ENCODE data around the gene TSC22D4.
"Not testable (repeated sequence)": the region's sequence is repeated elsewhere in the genome, so short reads cannot be mapped to it uniquely, and the experiment has no call there.

Gene TSC22D4

DNA sequence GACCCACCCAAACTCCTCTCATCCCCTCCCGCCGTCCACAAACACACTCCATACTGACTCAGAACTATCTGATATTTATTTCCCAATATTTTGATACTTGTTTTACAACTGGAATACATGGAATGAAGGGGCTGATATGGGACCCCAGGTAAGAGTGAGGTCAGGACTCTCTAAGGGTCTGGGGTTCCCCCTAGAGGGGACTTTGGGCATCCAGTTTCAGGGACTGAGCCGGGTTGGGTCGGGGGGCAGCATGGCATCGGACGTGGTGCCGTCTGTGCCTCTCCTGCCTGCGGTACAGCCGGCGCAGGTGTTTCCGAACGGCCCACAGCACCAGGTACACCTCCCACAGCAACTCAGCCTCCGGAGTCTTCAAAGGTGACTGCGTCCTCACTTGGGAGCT lies 22.5 kb downstream of the TSC22D4 start:
- no peaks in the 10 kb centered on the region for H3K9me3 ChIP-seq
- H3K4me3 ChIP-seq = no peak overlapping the region
- no peaks in the 10 kb centered on the region for H3K36me3 ChIP-seq (replicated peaks)
- H3K4me1 ChIP-seq = no peaks in the 10 kb centered on the region
- DNase-seq (ENCODE audit: low spot score in 2 of 2) = no peak
- in situ Hi-C loops (cut with MboI; ENCODE audit: low sequenced_read_pairs) = no loop called here
- no peaks in the 10 kb centered on the region for H3K27me3 ChIP-seq (ENCODE audit: low read depth)

DNA sequence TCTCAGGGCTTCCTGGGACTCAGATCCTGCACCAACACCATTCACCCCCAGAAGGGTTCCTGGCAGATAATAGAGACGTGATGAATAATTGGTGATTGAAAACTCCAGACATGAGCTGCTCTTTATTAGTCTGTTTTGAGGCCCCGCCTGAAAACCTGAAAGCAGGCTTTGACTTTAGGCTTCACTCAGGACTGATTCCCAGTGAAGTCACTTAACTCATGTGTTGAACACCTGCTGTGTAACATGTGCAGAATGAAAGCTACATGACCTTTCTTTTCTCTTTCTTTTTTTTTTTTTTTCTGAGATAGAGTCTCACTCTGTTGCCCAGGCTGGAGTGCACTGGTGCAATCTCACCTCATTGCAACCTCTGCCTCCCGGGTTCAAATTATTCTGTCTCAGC lies 23.8 kb downstream of the TSC22D4 start:
- no peak for DNase-seq (ENCODE audit: low spot score in 2 of 2)
- Histone ChIP-seq H3K9me3 (no peaks in the 10 kb centered on the region), H3K4me1 (peaks cover 4% of the 10 kb centered on the region; the same call in 1 of the 2 replicates), H3K27me3 (ENCODE audit: low read depth) (no peaks in the 10 kb centered on the region), H3K4me3 (no peak overlapping the region), H3K36me3 (replicated peaks) (no peaks in the 10 kb centered on the region)
- in situ Hi-C loops (cut with MboI; ENCODE audit: low sequenced_read_pairs) = no loop called here

DNA sequence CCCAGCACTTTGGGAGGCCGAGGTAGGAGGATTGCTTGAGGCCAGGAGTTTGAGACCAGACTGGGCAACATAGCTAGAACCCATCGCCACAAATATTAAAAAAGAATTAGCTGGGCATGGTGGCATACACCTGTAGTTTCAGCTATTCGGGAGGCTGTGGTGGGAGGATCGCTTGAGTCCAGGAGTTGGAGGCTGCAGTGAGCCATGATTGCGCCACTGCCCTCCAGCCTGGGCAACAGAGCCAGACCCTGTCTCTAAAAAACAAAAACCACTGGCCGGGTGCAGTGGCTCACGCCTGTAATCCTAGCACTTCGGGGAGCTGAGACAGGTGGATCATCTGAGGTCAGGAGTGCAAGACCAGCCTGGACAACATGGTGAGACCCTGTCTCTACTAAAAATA lies 25.2 kb downstream of the TSC22D4 start:
- in situ Hi-C loops (cut with MboI; ENCODE audit: low sequenced_read_pairs); H3K27me3 ChIP-seq (ENCODE audit: low read depth); H3K4me3 ChIP-seq: not testable (repeated sequence)

DNA sequence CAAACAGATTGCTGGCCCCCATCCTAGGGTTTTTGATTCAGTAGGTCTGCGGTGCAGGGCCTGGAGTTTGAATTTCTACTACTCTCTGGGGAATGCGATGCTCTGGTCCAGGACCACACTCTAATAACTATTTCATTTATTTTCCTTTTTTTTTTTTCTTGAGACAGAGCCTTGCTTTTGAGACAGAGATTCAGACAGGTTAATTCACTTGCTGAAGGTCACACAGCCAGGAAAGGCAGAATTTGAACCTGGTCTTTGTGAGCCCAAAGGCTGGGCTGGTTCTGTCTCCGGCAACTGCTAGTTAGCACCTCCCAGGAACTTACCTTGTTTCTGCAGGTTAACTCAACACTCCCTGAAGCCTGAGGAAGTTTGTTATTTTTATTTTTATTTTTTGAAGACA lies 26.5 kb downstream of the TSC22D4 start:
- in situ Hi-C loops (cut with MboI; ENCODE audit: low sequenced_read_pairs) = no loop called here
- H3K36me3 ChIP-seq (replicated peaks) = no peaks in the 10 kb centered on the region
- DNase-seq (ENCODE audit: low spot score in 2 of 2) = no peak
- no peaks in the 10 kb centered on the region for H3K9me3 ChIP-seq
- no peak overlapping the region for H3K4me3 ChIP-seq
- H3K27me3 ChIP-seq (ENCODE audit: low read depth) = no peaks in the 10 kb centered on the region
- peaks cover 5% of the 10 kb centered on the region; the same call in 1 of the 2 replicates for H3K4me1 ChIP-seq

More for the DNA sequence above, 25.2 kb downstream of the TSC22D4 start:
- not testable (repeated sequence) for DNase-seq (ENCODE audit: low spot score in 2 of 2); H3K36me3 ChIP-seq (replicated peaks); H3K9me3 ChIP-seq; H3K4me1 ChIP-seq

DNA sequence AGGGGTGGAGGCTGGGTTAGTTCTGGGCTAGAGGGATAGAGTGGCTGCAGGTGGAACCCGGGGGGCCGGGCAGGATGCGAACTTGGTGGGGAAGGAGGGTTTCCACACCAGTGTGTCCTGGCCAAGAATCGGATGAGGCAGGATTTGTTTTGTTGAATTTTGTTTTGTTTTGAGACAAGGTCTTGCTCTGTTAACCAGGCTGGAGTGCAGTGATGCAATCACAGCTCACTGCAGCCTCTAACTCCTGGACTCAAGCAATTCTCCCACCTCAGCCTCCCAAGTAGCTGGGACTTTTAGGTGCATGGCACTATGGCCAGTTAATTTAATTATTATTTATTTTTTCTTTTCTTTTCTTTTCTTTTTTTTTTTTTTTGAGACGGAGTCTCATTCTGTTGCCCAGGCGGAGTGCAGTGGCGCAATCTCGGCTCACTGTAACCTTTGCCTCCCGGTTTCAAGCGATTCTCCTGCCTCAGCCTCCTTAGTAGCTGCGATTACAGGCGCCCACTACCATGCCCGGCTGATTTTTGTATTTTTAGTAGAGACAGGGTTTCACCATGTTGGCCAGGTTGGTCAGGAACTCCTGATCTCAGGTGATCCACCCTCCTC lies 29.7 kb downstream of the TSC22D4 start:
- Histone ChIP-seq H3K4me3 (no peak overlapping the region), H3K4me1 (peaks cover 5% of the 10 kb centered on the region; the same call in 1 of the 2 replicates), H3K36me3 (replicated peaks) (no peaks in the 10 kb centered on the region), H3K27me3 (ENCODE audit: low read depth) (no peaks in the 10 kb centered on the region), H3K9me3 (no peaks in the 10 kb centered on the region)
- DNase-seq (ENCODE audit: low spot score in 2 of 2) = no peak
- in situ Hi-C loops (cut with MboI; ENCODE audit: low sequenced_read_pairs) = no loop called here

DNA sequence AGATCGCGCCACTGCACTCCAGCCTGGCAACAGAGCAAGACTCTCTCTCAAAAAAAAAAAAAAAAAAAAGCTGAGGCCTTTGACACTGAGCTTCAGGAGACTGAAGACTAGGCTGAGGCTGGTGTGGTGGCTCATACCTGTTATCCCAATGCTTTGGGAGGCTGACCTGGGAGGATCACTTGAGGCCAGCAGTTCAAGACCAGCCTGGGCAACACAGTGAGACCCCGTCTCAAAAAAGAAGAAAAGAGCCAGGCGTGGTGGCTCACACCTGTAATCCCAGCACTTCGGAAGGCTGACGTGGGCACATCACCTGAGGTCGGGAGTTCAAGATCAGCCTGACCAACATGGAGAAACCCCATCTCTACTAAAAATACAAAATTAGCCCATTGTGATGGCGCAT lies 31.7 kb downstream of the TSC22D4 start:
- H3K4me1 ChIP-seq; in situ Hi-C loops (cut with MboI; ENCODE audit: low sequenced_read_pairs); H3K27me3 ChIP-seq (ENCODE audit: low read depth); H3K9me3 ChIP-seq; DNase-seq (ENCODE audit: low spot score in 2 of 2); H3K4me3 ChIP-seq; H3K36me3 ChIP-seq (replicated peaks): not testable (repeated sequence)

DNA sequence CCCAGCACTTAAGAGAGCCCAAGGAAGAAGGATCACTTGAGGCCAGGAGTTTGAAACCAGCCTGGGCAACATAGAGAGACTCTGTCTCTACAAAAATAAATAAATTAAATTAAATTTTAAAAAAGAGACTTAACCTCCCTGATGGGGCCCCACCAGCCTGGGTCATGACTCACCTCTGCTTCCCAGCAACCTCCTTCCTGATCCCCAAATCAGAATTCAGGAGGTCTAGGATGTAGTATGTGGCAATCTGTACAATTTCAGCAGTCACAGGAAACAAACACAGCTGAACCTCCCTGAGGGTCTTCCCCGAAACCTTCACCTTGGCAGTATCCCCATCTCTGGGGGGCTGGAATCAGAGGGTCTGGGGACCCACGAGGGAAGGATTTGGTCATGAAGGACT lies 33.0 kb downstream of the TSC22D4 start:
- peaks cover 5% of the 10 kb centered on the region; the same call in 1 of the 2 replicates for H3K4me1 ChIP-seq
- DNase-seq (ENCODE audit: low spot score in 2 of 2) = no peak
- no peaks in the 10 kb centered on the region for H3K9me3 ChIP-seq
- in situ Hi-C loops (cut with MboI; ENCODE audit: low sequenced_read_pairs) = no loop called here
- H3K27me3 ChIP-seq (ENCODE audit: low read depth) = no peaks in the 10 kb centered on the region
- no peak overlapping the region for H3K4me3 ChIP-seq
- no peaks in the 10 kb centered on the region for H3K36me3 ChIP-seq (replicated peaks)

DNA sequence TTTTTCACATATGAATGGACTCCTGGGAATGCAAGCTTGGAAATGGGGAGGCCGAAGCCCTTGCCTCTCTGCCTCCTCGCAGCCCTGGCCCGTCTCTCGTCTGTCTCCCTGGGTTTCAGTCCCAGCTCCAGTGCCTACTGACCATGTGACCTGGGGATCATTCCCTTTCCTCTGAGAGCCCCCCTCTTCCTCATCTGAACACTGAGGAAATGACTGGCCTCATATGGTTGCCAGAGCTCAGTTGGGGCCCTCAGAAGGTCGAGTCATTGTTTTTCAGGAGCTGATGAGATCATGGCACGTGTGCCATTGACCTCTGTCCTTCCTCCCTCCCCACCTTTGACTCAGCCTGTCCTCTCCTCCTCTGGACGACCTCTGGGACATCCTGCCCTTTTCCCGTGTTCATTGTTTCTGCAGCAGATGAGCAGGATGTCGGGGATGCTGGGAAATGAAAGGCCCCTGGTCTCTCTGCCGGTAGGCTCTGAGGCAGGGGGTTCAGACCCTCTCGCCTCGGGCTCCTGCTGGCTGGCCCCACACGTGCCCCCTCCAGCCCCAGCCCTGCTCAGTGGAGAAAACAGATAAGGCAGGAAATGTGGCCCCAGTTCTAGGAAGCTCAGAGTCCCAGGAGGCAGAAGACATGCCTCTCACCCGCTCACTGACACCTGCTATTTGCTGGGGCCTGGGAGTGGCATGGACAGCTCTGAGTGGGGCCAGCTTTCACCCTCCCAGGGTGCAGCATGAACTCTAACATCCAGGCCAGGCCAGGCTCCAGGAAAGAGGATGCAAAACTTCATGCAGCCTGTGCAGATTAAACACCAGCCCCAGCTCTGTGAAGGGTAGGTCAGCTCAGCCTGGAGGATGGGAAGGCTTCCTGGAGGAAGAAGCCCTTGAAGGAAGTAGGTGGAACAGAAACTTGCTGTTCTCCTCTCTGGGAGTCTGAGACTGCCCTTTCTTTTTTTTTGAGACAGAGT lies 34.4 kb downstream of the TSC22D4 start:
- Histone ChIP-seq H3K9me3 (no peaks in the 10 kb centered on the region), H3K4me3 (no peak overlapping the region), H3K36me3 (replicated peaks) (no peaks in the 10 kb centered on the region), H3K27me3 (ENCODE audit: low read depth) (no peaks in the 10 kb centered on the region), H3K4me1 (no peaks in the 10 kb centered on the region)
- DNase-seq (ENCODE audit: low spot score in 2 of 2) = no peak
- in situ Hi-C loops (cut with MboI; ENCODE audit: low sequenced_read_pairs) = no loop called here

DNA sequence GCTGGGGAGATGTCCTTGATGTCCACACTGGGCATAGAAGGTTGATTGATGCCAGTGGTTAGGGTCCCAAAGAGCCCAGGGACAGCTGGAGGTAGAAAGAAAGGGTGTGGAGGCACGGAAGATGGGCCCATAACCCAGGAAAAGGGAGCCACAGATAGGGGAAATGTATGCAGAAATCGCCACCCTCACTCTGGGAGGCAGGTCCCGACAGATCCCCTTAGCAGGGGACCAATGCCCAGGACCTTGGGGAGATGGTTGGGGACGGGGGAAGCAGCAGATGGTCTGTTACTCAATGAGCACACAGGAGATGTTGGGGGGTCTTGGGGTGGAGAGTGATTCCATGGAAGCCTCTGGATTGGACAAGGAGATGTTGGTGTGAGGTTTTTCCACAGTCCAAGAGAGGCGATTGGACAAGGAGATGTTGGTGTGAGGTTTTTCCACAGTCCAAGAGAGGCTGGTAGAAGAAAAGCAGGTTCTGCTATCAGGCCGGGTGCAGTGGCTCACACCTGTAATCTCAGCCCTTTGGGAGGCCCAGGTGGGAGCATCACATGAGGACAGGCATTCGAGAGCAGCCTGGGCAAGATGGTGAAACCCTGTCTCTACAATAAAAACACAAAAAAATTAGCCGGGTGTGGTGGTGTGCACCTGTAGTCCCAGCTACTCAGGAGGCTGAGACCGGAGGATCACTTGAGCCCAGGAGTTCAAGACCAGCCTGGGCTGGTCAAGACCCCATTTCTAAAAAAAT lies 35.7 kb downstream of the TSC22D4 start:
- H3K36me3 ChIP-seq (replicated peaks) = no peaks in the 10 kb centered on the region
- in situ Hi-C loops (cut with MboI; ENCODE audit: low sequenced_read_pairs) = no loop called here
- H3K4me1 ChIP-seq = no peaks in the 10 kb centered on the region

DNA sequence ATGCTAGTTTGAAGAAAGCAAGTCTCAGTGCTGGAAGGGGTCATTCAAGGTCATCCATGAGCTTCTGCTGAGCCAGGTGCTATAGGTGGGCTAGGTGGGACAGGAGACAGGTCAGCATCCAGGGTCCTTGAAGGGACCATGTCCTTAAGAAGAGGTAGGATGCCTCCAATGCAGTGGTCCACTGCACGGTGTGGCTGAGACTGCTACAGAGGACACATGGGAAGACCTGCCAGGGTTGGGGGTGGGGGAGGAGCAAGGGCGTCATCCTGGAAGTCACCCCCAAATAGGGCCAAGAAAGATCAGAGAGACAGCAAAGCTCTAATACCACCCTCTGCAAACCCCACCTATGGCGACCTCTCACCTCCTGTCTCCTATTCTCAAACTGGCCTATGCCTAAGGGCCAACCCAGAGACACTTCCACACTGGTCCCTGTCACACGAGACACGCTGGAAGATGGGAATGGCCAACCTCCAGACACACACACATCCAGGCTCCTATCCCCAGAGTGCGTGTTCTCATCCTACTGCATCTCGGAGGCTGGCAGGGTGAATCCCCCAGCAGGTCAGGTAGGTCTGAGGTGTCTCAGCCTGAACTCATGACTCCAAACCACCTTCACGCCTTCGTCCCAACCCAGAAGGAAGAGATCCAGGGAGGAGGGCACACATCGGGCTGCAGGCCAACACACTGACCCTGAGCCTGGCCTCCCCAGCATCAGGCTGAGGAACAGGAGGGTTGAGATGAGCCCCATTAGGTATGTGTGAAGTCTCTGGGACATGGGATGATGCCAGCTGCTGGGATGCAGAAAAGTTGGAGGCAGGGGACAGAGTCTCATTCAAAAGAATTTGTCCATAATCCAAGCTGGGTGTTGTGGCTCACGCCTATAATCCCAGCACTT lies 37.1 kb downstream of the TSC22D4 start:
- no peaks in the 10 kb centered on the region for H3K9me3 ChIP-seq
- in situ Hi-C loops (cut with MboI; ENCODE audit: low sequenced_read_pairs) = no loop called here
- no peak for DNase-seq (ENCODE audit: low spot score in 2 of 2)
- no peaks in the 10 kb centered on the region for H3K4me1 ChIP-seq
- H3K27me3 ChIP-seq (ENCODE audit: low read depth) = no peaks in the 10 kb centered on the region
- H3K36me3 ChIP-seq (replicated peaks) = no peaks in the 10 kb centered on the region
- H3K4me3 ChIP-seq = no peak overlapping the region

More for the DNA sequence above, 35.7 kb downstream of the TSC22D4 start:
- no peak for DNase-seq (ENCODE audit: low spot score in 2 of 2)
- no peaks in the 10 kb centered on the region for H3K27me3 ChIP-seq (ENCODE audit: low read depth)
- no peaks in the 10 kb centered on the region for H3K9me3 ChIP-seq
- H3K4me3 ChIP-seq = no peak overlapping the region

DNA sequence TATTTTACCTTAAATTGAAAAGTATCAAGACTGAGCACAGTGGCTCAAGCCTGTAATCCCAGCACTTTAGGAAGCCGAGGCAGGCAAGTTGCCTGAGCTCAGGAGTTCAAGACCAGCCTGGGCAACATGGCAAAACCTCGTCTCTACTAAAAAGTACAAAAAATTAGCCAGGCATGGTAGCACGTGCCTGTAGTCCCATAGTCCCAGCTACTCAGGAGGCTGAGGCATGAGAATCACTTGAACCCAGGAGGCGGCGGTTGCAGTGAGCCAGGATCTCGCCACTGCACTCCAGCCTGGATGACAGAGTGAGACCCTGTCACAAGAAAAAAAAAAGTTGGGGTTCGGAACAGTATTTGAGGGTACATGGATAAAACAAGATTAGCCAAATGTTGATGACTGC lies 39.8 kb downstream of the TSC22D4 start:
- H3K4me1 ChIP-seq; H3K9me3 ChIP-seq; DNase-seq (ENCODE audit: low spot score in 2 of 2); H3K4me3 ChIP-seq; in situ Hi-C loops (cut with MboI; ENCODE audit: low sequenced_read_pairs); H3K27me3 ChIP-seq (ENCODE audit: low read depth): not testable (repeated sequence)
- H3K36me3 ChIP-seq (replicated peaks) = peaks cover 15% of the 10 kb centered on the region

DNA sequence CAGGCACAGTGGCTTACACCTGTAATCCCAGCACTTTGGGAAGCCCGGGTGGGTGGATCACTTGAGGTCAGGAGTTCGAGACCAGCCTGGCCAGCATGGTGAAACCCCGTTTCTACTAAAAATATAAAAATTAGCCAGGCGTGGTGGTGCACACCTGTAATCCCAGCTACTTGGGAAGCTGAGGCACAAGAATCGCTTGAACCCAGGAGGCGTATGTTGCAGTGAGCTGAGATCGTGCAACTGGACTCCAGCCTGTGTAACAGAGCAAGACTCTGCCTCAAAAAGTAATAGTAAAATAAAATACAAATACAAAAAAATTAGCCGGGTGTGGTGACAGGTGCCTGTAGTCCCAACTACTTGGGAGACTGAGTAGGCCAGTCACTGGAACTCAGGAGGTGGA lies 40.3 kb downstream of the TSC22D4 start:
- DNase-seq (ENCODE audit: low spot score in 2 of 2); H3K9me3 ChIP-seq: not testable (repeated sequence)

DNA sequence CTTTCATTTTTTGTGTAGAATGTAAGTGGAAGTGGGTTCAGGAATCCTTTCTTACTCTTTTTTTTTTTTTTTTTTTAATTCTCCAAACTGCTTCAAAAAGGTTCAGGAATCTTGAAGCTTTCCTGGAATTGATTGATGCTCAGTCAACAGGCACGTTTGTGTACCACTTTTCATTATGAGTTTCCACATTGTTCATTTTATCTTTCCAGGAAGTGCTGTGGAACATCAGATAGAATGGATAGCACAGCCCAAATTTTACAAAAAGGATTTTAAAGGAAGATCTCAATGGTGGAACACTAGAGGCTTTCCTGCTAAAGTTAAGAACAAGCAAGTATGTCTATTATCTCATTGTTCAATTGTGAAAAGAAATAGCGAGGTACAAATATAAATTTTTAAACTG lies 40.8 kb downstream of the TSC22D4 start:
- no peak overlapping the region for H3K4me3 ChIP-seq
- H3K27me3 ChIP-seq (ENCODE audit: low read depth) = no peaks in the 10 kb centered on the region
- H3K9me3 ChIP-seq = no peaks in the 10 kb centered on the region
- no peak for DNase-seq (ENCODE audit: low spot score in 2 of 2)
- in situ Hi-C loops (cut with MboI; ENCODE audit: low sequenced_read_pairs) = no loop called here
- peaks cover 26% of the 10 kb centered on the region for H3K36me3 ChIP-seq (replicated peaks)
- H3K4me1 ChIP-seq = peaks cover 3% of the 10 kb centered on the region; the same call in 1 of the 2 replicates

More for the DNA sequence above, 40.3 kb downstream of the TSC22D4 start:
- H3K4me1 ChIP-seq; in situ Hi-C loops (cut with MboI; ENCODE audit: low sequenced_read_pairs); H3K4me3 ChIP-seq; H3K27me3 ChIP-seq (ENCODE audit: low read depth): not testable (repeated sequence)
- peaks cover 20% of the 10 kb centered on the region for H3K36me3 ChIP-seq (replicated peaks)
